HepG2 (cell line): Measurements from ENCODE around the gene IL12B. TPM values are rescaled to one million over a fixed set of nuclear protein-coding genes. Genes with fewer than 3 reads are reported as not detected.

Experiments used
- ATAC-seq: fragments of 200-7000 bp; cut with Tn5 transposase; 3 replicates; pipeline ENCODE4 v1.9.1; 2020; ENCODE audit warnings: mild to moderate bottlenecking, moderate library complexity
- BruUV-seq: library from RNA; stranded (reverse); fragments of 400-500 nt; replicated peaks from 2 replicates; lab custom pipeline; 2021; lab: Mats Ljungman, UMichigan
- CTCF ChIA-PET: fragments of 300-600 bp; formaldehyde crosslinking; extraction: SDS; loops from one replicate; lab custom pipeline; 2021; ENCODE audit warnings: low total read pairs, inconsistent platforms, low intra/inter-chr PET ratio; lab: Yijun Ruan, JAX
- POLR2A ChIA-PET: fragments of 350-600 bp; sonication (Branson Sonifier 250); formaldehyde crosslinking; loops from one replicate; lab custom pipeline; 2020; ENCODE audit warnings: antibody characterized with exemption, inconsistent platforms; lab: Yijun Ruan, JAX
- DNase-seq: peaks from one replicate; pipeline ENCODE4 v3.0.0-alpha.2; 2015; ENCODE audit warnings: low spot score
- FAIRE-seq: peaks from 3 replicates; lab custom pipeline; 2011; peaks lifted over from hg19 to GRCh38; lab: Jason Lieb, UNC
- H2AFZ ChIP-seq: one replicate; pipeline ENCODE4 v1.6.1; 2011; ENCODE audit warnings: low read length, inconsistent platforms
- H3K27ac ChIP-seq: fragments of 300-600 bp; 3 replicates; pipeline ENCODE4 v1.8.0; 2011; ENCODE audit warnings: mixed run types, mild to moderate bottlenecking, mixed read lengths, low read length, inconsistent platforms; ENCODE audit not compliant: insufficient read depth; ENCODE audit errors: extremely low read length
- H3K27me3 ChIP-seq, 2 experiments: fragments of 200-600 bp in 1 of 2; 2 replicates in 1 of 2; 3 replicates in 1 of 2; pipeline versions ENCODE4 v1.6.0 to v1.8.0; 2011; ENCODE audit warnings: low read length in 2 of 2, mild to moderate bottlenecking in 2 of 2, moderate library complexity in 2 of 2, inconsistent platforms in 1 of 2; ENCODE audit not compliant: insufficient read depth in 2 of 2, control insufficient read depth in 1 of 2
- H3K36me3 ChIP-seq, 2 experiments: fragments of 200-600 bp in 1 of 2; replicated peaks in 1 of 2; 2 replicates in 1 of 2; 3 replicates in 1 of 2; pipeline versions ENCODE4 v1.5.1 to v1.8.0; 2011; ENCODE audit warnings: low read length in 2 of 2, inconsistent platforms in 1 of 2; ENCODE audit not compliant: insufficient read depth in 2 of 2, control insufficient read depth in 1 of 2
- H3K4me1 ChIP-seq: 2 replicates; pipeline ENCODE4 v1.5.1; 2012; ENCODE audit warnings: low read length, inconsistent platforms; ENCODE audit not compliant: insufficient read depth
- H3K4me2 ChIP-seq: 2 replicates; pipeline ENCODE4 v1.6.0; 2011; ENCODE audit warnings: low read depth, low read length, inconsistent platforms
- H3K4me3 ChIP-seq, 3 experiments: fragments of 200-600 bp in 1 of 3; sonication (generic), shearing (Covaris generic) in 1 of 3; replicated peaks in 1 of 3; 2 replicates each; pipeline ENCODE4 v1.5.1; 2011 to 2016; ENCODE audit warnings: low read length in 3 of 3, inconsistent platforms in 2 of 3, low read depth in 2 of 3, mild to moderate bottlenecking in 2 of 3, control low read depth in 1 of 3, mixed read lengths in 1 of 3; ENCODE audit not compliant: insufficient read depth in 1 of 3
- H3K79me2 ChIP-seq: one replicate; pipeline ENCODE4 v1.6.1; 2011; ENCODE audit warnings: low read length, inconsistent platforms; ENCODE audit not compliant: insufficient read depth
- H3K9ac ChIP-seq: 2 replicates; pipeline ENCODE4 v1.6.0; 2011; ENCODE audit warnings: mild to moderate bottlenecking, low read depth, low read length, inconsistent platforms; ENCODE audit not compliant: insufficient read depth
- H3K9me3 ChIP-seq: 2 replicates; pipeline ENCODE4 v1.5.1; 2012; ENCODE audit warnings: mild to moderate bottlenecking, low read length
- H4K20me1 ChIP-seq: 2 replicates; pipeline ENCODE4 v1.6.0; 2011; ENCODE audit warnings: inconsistent platforms, mild to moderate bottlenecking, low read length, moderate library complexity; ENCODE audit not compliant: insufficient read depth
- AGO2 ChIP-seq: fragments of 200-400 bp; formaldehyde crosslinking; optimal IDR thresholded peaks from 2 replicates; pipeline ENCODE3; 2017; ENCODE audit warnings: mild to moderate bottlenecking, low read depth, low read length, moderate library complexity
- ATM ChIP-seq: fragments of 450-650 bp; IDR thresholded peaks from 2 replicates; pipeline ENCODE4 v1.7.1; 2017; ENCODE audit warnings: mild to moderate bottlenecking, borderline replicate concordance
- BRF2 ChIP-seq: sonication (generic); formaldehyde crosslinking; IDR thresholded peaks from 2 replicates; pipeline ENCODE4 v1.8.1; 2022; ENCODE audit warnings: mild to moderate bottlenecking, missing genetic modification reagents
- CBX5 ChIP-seq: sonication (generic); formaldehyde crosslinking; IDR thresholded peaks from 2 replicates; pipeline ENCODE4 v1.4.0; 2020; ENCODE audit warnings: missing genetic modification reagents, borderline replicate concordance
- EEA1 ChIP-seq: sonication (generic); formaldehyde crosslinking; IDR thresholded peaks from 2 replicates; pipeline ENCODE4 v1.5.1; 2020; ENCODE audit warnings: mild to moderate bottlenecking, missing genetic modification reagents, borderline replicate concordance
- ETV5 ChIP-seq: IDR thresholded peaks from 2 replicates; pipeline ENCODE4 v1.6.1; 2018; ENCODE audit warnings: missing biosample characterization, missing genetic modification reagents, inconsistent platforms, borderline replicate concordance
- KDM3A ChIP-seq: IDR thresholded peaks from 2 replicates; pipeline ENCODE4 v1.6.1; 2018; ENCODE audit warnings: low read depth, missing compliant biosample characterization
- KLF13 ChIP-seq: sonication (generic); formaldehyde crosslinking; IDR thresholded peaks from 2 replicates; pipeline ENCODE4 v1.4.0; 2020; ENCODE audit warnings: mild to moderate bottlenecking, missing genetic modification reagents
- MYC ChIP-seq: sonication (generic); formaldehyde crosslinking; IDR thresholded peaks from 2 replicates; pipeline ENCODE4 v1.9.0; 2021; ENCODE audit warnings: missing genetic modification reagents, borderline replicate concordance
- MZF1 ChIP-seq: sonication (generic); formaldehyde crosslinking; IDR thresholded peaks from 2 replicates; pipeline ENCODE4 v1.8.1; 2023; ENCODE audit warnings: mild to moderate bottlenecking, missing genetic modification reagents, borderline replicate concordance
- ZFP91 ChIP-seq: sonication (generic); formaldehyde crosslinking; IDR thresholded peaks from 2 replicates; pipeline ENCODE4 v1.9.0; 2022; ENCODE audit warnings: missing genetic modification reagents, mild to moderate bottlenecking, borderline replicate concordance
- ZNF383 ChIP-seq: sonication (generic); formaldehyde crosslinking; IDR thresholded peaks from 2 replicates; pipeline ENCODE4 v1.4.0; 2020; ENCODE audit warnings: missing genetic modification reagents, mild to moderate bottlenecking, borderline replicate concordance
- ZNF629 ChIP-seq: sonication (generic); formaldehyde crosslinking; conservative IDR thresholded peaks from 2 replicates; pipeline ENCODE4 v1.5.0; 2020; ENCODE audit warnings: missing genetic modification reagents
- ZSCAN20 ChIP-seq: sonication (generic); formaldehyde crosslinking; IDR thresholded peaks from 2 replicates; pipeline ENCODE4 v1.4.0; 2020; ENCODE audit warnings: missing genetic modification reagents, mild to moderate bottlenecking, borderline replicate concordance
- WGBS: methylation state at CpG from one replicate; pipeline ENCODE4 v1.1.6; 2017; ENCODE audit warnings: low lambda C conversion rate; 5-methylcytosine and 5-hydroxymethylcytosine counted together
- in situ Hi-C: cut with HindIII; loops from 2 replicates; pipeline ENCODE4 v1.10.0; 2017; ENCODE audit warnings: low pct_unique_long_range_greater_than_20kb; ENCODE audit not compliant: extremely low pct_ligation_motif_present
- intact Hi-C: fragments of 100-400 bp; cut with micrococcal nuclease; formaldehyde crosslinking; loops from one replicate; pipeline ENCODE4 v1.10.0; 2022; ENCODE audit not compliant: unreplicated experiment
- polyA plus RNA-seq, 8 experiments: library from polyadenylated mRNA; depleted of rRNA in 3 of 8; stranded (reverse) in 7 of 8; unstranded in 1 of 8; fragments of >200 nt; fragmentation: Illumina TruSeq in 4 of 8; extraction: Trizol in 4 of 8; gene quantifications; 2 replicates each; pipeline versions ENCODE4 v1.2.1 to v1.2.3, GENCODE V29; 2011 to 2016; ENCODE audit warnings: low read depth in 4 of 8, missing spikeins in 1 of 8, mixed read lengths in 1 of 8; ENCODE audit not compliant: insufficient read depth in 1 of 8
- total RNA-seq, 5 experiments: library from RNA; depleted of rRNA; stranded (reverse); fragments of >200 nt; fragmentation: Illumina TruSeq; extraction: Trizol; gene quantifications; 2 replicates each; pipeline ENCODE4 v1.2.3, GENCODE V29; 2016; ENCODE audit warnings: low read depth in 1 of 5

The IL12B gene
- total and polyA plus RNA-seq, 2 of the 13 experiments (the other 11 are each of a cell fraction or from before 2014, with no cell fraction given), result not detected

GRCh38 chr5:159359408-159359807 is 29.1 kb upstream of the IL12B start:
- Histone ChIP-seq H3K9ac (no peak overlapping the region), H3K27ac (no peak overlapping the region), H3K27me3 (no peaks in the 10 kb centered on the region), H4K20me1 (no peaks in the 10 kb centered on the region), H2AFZ (no peak overlapping the region), H3K4me3 (no peak overlapping the region), H3K9me3 (no peaks in the 10 kb centered on the region), H3K4me1 (no peaks in the 10 kb centered on the region), H3K4me2 (no peak overlapping the region), H3K79me2 (no peaks in the 10 kb centered on the region), H3K36me3 (no peaks in the 10 kb centered on the region)
- intact Hi-C loops (no loop called here), in situ Hi-C loops (no loop called here)
- ChIA-PET POLR2A (no interaction called here), CTCF (no interaction called here)
- DNase-seq, result no peak
- no TSS peak for BruUV-seq
- 19% methylated on average over 2 of the region's 2 CpGs for WGBS
- TF ChIP-seq BRF2 (CRISPR knock-in tag), result no peak
- TF ChIP-seq MZF1 (CRISPR knock-in tag), result no peak
- no peak for TF ChIP-seq ZNF383 (CRISPR knock-in tag)
- no peak for TF ChIP-seq MYC (CRISPR knock-in tag)
- no peak for TF ChIP-seq ZFP91 (CRISPR knock-in tag)
- TF ChIP-seq ATM, result no peak
- no peak for TF ChIP-seq ETV5
- TF ChIP-seq KDM3A, result no peak
- no peak for TF ChIP-seq ZSCAN20 (CRISPR knock-in tag)
- TF ChIP-seq ZNF629, result no peak
- TF ChIP-seq EEA1 (CRISPR knock-in tag), result no peak
- no peak for TF ChIP-seq CBX5 (CRISPR knock-in tag)
- TF ChIP-seq KLF13 (CRISPR knock-in tag), result no peak
- TF ChIP-seq AGO2, result no peak
- no peak for ATAC-seq
- FAIRE-seq, result no peak
